Natural killer cell (primary cell): ENCODE results near the gene DNM1. TPM values are rescaled to one million over a fixed set of nuclear protein-coding genes. Genes with fewer than 3 reads are reported as not detected.

Experiments used
- ATAC-seq, 3 donors: fragments of 150-1000 bp in 2 of 3; fragments of 200-7000 bp in 1 of 3; cut with Tn5 transposase; 1 replicate in 1 of 3; 2 replicates in 2 of 3; pipeline ENCODE4 v1.10.0; 2021; ENCODE audit warnings: mild to moderate bottlenecking in 2 of 3, moderate library complexity in 2 of 3
- DNase-seq, 2 donors: peaks; one replicate each; pipeline versions ENCODE4 v3.0.0 to v3.0.0-alpha.2; 2013 to 2021; ENCODE audit warnings: mixed read lengths in 1 of 2
- H3K27ac ChIP-seq: one replicate; pipeline ENCODE4 v1.5.1; 2013; ENCODE audit warnings: mild to moderate bottlenecking, low read length
- H3K27me3 ChIP-seq: one replicate; pipeline ENCODE4 v1.6.1; 2013; ENCODE audit warnings: low read length; ENCODE audit not compliant: control insufficient read depth, insufficient read depth
- H3K36me3 ChIP-seq: one replicate; pipeline ENCODE4 v1.6.1; 2013; ENCODE audit warnings: low read length; ENCODE audit not compliant: control insufficient read depth, insufficient read depth
- H3K4me1 ChIP-seq: one replicate; pipeline ENCODE4 v1.6.1; 2013; ENCODE audit warnings: low read length; ENCODE audit not compliant: control insufficient read depth, insufficient read depth
- H3K4me3 ChIP-seq: one replicate; pipeline ENCODE4 v1.5.1; 2013; ENCODE audit warnings: low read length
- H3K9me3 ChIP-seq: one replicate; pipeline ENCODE4 v1.6.1; 2013; ENCODE audit warnings: low read length; ENCODE audit not compliant: control insufficient read depth, insufficient read depth
- H3K27ac Mint-ChIP-seq, 2 donors: one replicate each; pipeline ENCODE4 v1.8.0; 2022; ENCODE audit warnings: mild to moderate bottlenecking in 2 of 2, mixed read lengths in 2 of 2, moderate library complexity in 1 of 2
- H3K27me3 Mint-ChIP-seq, 2 donors: one replicate each; pipeline ENCODE4 v1.8.0; 2022; ENCODE audit warnings: low read depth in 2 of 2, mixed read lengths in 2 of 2
- H3K36me3 Mint-ChIP-seq: one replicate; pipeline ENCODE4 v1.8.0; 2022; ENCODE audit warnings: mixed read lengths
- H3K4me1 Mint-ChIP-seq, 2 donors: one replicate each; pipeline ENCODE4 v1.8.0; 2022; ENCODE audit warnings: mixed read lengths in 2 of 2
- H3K4me3 Mint-ChIP-seq: one replicate; pipeline ENCODE4 v1.8.0; 2022; ENCODE audit warnings: mild to moderate bottlenecking, moderate library complexity, mixed read lengths
- H3K9me3 Mint-ChIP-seq, 2 donors: one replicate each; pipeline ENCODE4 v1.8.0; 2022; ENCODE audit warnings: mixed read lengths in 2 of 2
- CTCF ChIP-seq: fragments of 200-600 bp; IDR thresholded peaks from one replicate; pipeline ENCODE4 v1.8.0; 2022; ENCODE audit warnings: antibody characterized with exemption
- WGBS: methylation state at CpG from one replicate; pipeline ENCODE4 v1.1.7; 2013; ENCODE audit warnings: missing lambda C conversion rate; ENCODE audit not compliant: insufficient coverage; 5-methylcytosine and 5-hydroxymethylcytosine counted together
- intact Hi-C: fragments of 100-400 bp; cut with micrococcal nuclease; formaldehyde crosslinking; loops from one replicate; pipeline ENCODE4 v1.14.2; 2022
- total RNA-seq, 4 donors: library from RNA; stranded (reverse); fragments of 120-200 nt in 1 of 4; gene quantifications; one replicate each; pipeline versions ENCODE4 v1.2.3 to v1.2.4, GENCODE V29; 2013 to 2022

Gene DNM1
- total RNA-seq, 3 donors from 2014 or later (not counting 1 experiment from before 2014, with no cell fraction given), result 1.4 to 8.1 (median 2.6) TPM

- WGBS, result 42% methylated on average over 10 of the region's 13 CpGs
These were observed 40.2 kb downstream of the DNM1 start for GRCh38 chr9:128243215-128244018.

GRCh38 chr9:128244091-128244836 lies 41.1 kb downstream of the DNM1 start:
- intact Hi-C loops, result no loop called here
- H3K27me3 ChIP-seq, result no peaks in the 10 kb centered on the region
- no peaks in the 10 kb centered on the region for H3K9me3 ChIP-seq
- no peak for TF ChIP-seq CTCF
- peaks cover 33% of the 10 kb centered on the region for H3K4me1 ChIP-seq
- Mint-ChIP-seq H3K9me3 (no peaks in the 10 kb centered on the region), H3K27ac (peak overlapping the region in 1 of 2 donors; percentile 11), H3K27me3 (peaks cover 0 to 11% of the 10 kb centered on the region in 2 donors), H3K4me1 (peaks cover 14 to 24% of the 10 kb centered on the region in 2 donors), H3K36me3 (no peaks in the 10 kb centered on the region), H3K4me3 (no peak overlapping the region)
- no peak overlapping the region for H3K4me3 ChIP-seq
- H3K36me3 ChIP-seq, result no peaks in the 10 kb centered on the region
- DNase-seq (no peak), ATAC-seq (no peak)
- no peak overlapping the region for H3K27ac ChIP-seq
- WGBS, result 28% methylated on average over 13 of the region's 13 CpGs

More at GRCh38 chr9:128243215-128244018, 40.2 kb downstream of the DNM1 start:
- no peaks in the 10 kb centered on the region for H3K9me3 Mint-ChIP-seq
- Histone ChIP-seq H3K36me3 (no peaks in the 10 kb centered on the region), H3K27me3 (no peaks in the 10 kb centered on the region), H3K4me3 (no peak overlapping the region), H3K9me3 (no peaks in the 10 kb centered on the region), H3K27ac (no peak overlapping the region), H3K4me1 (peaks cover 33% of the 10 kb centered on the region)
- no peak overlapping the region for H3K4me3 Mint-ChIP-seq
- no peak for DNase-seq
- peak overlapping the region in 1 of 2 donors; percentile 11 for H3K27ac Mint-ChIP-seq
- H3K36me3 Mint-ChIP-seq, result no peaks in the 10 kb centered on the region
- H3K4me1 Mint-ChIP-seq, result peaks cover 14 to 24% of the 10 kb centered on the region in 2 donors
- no peak for TF ChIP-seq CTCF
- intact Hi-C loops, result no loop called here
- ATAC-seq, result no peak
- peaks cover 0 to 11% of the 10 kb centered on the region in 2 donors for H3K27me3 Mint-ChIP-seq

- H3K4me3 ChIP-seq, result no peak overlapping the region
- H3K36me3 ChIP-seq, result no peaks in the 10 kb centered on the region
- DNase-seq (no peak), ATAC-seq (no peak)
- whole genome bisulfite sequencing, result 5% methylated on average over 6 of the region's 18 CpGs
- no peaks in the 10 kb centered on the region for H3K9me3 ChIP-seq
- H3K4me1 ChIP-seq, result peaks cover 35% of the 10 kb centered on the region
- Mint-ChIP-seq H3K27ac (no peak overlapping the region), H3K27me3 (peaks cover 0 to 11% of the 10 kb centered on the region in 2 donors), H3K9me3 (no peaks in the 10 kb centered on the region), H3K4me1 (peaks cover 17 to 28% of the 10 kb centered on the region in 2 donors), H3K4me3 (no peak overlapping the region), H3K36me3 (no peaks in the 10 kb centered on the region)
- no peak overlapping the region for H3K27ac ChIP-seq
- intact Hi-C loops, result no loop called here
- TF ChIP-seq CTCF, result no peak
- H3K27me3 ChIP-seq, result no peaks in the 10 kb centered on the region
These were observed 41.7 kb downstream of the DNM1 start for GRCh38 chr9:128244837-128245231.
